Epithelial cell of alveolus of lung (primary cell): Measurements from ENCODE around the gene APOB. TPM values are rescaled to one million over a fixed set of nuclear protein-coding genes. Genes with fewer than 3 reads are reported as not detected.

Experiments
- total RNA-seq: library from RNA; depleted of rRNA; stranded (reverse); fragments of >200 nt; gene quantifications from 2 replicates; pipeline ENCODE4 v1.2.1, GENCODE V29; 2015

The APOB gene, protein sequence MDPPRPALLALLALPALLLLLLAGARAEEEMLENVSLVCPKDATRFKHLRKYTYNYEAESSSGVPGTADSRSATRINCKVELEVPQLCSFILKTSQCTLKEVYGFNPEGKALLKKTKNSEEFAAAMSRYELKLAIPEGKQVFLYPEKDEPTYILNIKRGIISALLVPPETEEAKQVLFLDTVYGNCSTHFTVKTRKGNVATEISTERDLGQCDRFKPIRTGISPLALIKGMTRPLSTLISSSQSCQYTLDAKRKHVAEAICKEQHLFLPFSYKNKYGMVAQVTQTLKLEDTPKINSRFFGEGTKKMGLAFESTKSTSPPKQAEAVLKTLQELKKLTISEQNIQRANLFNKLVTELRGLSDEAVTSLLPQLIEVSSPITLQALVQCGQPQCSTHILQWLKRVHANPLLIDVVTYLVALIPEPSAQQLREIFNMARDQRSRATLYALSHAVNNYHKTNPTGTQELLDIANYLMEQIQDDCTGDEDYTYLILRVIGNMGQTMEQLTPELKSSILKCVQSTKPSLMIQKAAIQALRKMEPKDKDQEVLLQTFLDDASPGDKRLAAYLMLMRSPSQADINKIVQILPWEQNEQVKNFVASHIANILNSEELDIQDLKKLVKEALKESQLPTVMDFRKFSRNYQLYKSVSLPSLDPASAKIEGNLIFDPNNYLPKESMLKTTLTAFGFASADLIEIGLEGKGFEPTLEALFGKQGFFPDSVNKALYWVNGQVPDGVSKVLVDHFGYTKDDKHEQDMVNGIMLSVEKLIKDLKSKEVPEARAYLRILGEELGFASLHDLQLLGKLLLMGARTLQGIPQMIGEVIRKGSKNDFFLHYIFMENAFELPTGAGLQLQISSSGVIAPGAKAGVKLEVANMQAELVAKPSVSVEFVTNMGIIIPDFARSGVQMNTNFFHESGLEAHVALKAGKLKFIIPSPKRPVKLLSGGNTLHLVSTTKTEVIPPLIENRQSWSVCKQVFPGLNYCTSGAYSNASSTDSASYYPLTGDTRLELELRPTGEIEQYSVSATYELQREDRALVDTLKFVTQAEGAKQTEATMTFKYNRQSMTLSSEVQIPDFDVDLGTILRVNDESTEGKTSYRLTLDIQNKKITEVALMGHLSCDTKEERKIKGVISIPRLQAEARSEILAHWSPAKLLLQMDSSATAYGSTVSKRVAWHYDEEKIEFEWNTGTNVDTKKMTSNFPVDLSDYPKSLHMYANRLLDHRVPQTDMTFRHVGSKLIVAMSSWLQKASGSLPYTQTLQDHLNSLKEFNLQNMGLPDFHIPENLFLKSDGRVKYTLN (N-terminal part only)
- under 0.01 TPM in 1 of 2 replicates, not detected in the other for total RNA-seq

DNA sequence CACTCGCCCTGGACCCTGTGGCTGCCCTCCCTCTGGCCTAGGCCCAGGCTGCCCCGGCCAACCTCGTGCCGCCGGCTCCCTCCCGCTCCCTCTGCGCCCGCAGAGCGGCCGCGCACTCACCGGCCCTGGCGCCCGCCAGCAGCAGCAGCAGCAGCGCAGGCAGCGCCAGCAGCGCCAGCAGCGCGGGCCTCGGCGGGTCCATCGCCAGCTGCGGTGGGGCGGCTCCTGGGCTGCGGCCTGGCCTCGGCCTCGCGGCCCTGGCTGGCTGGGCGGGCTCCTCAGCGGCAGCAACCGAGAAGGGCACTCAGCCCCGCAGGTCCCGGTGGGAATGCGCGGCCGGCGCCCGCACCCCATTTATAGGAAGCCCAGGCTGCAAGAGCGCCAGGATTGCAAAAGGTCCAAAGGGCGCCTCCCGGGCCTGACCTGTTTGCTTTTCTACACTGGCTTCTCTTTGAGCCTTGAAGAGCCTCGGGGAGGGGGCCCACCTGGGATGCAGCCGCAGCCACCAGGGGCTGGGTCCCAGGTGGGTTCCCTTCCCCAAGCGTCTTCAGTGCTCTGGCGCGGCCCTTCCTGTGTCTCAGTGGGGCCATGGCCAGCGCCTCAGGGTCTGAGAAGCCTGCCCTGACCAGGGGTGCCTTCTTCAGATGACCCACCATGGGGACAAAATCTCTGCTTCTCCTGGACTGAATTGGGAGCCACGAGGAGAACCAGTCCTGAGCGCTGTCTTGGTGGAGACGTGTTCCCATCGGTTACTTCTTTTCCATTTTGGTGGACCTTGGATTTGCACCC is at the start of gene APOB:
Gene APOB, minus strand, starts transcription at position 330 of the 789 bp plus-strand sequence. Its CDS starts 128 bp downstream, at position 202.

Other genes with a start within 250 kb of the APOB start
- gene LDAH, start 221.0 kb downstream of the APOB start, total RNA-seq: 10.3 and 24.0 TPM in 2 replicates
- gene TDRD15, start 79.9 kb upstream of the APOB start, total RNA-seq: not detected in 2 replicates